NCI-H1092 (cell line): ENCODE measurements around the gene GLYATL2.

ENCODE experiments used
- DNase-seq: peaks from one replicate; lab custom pipeline; 2025; lab: John Stamatoyannopoulos, UW

The GLYATL2 gene

DNA sequence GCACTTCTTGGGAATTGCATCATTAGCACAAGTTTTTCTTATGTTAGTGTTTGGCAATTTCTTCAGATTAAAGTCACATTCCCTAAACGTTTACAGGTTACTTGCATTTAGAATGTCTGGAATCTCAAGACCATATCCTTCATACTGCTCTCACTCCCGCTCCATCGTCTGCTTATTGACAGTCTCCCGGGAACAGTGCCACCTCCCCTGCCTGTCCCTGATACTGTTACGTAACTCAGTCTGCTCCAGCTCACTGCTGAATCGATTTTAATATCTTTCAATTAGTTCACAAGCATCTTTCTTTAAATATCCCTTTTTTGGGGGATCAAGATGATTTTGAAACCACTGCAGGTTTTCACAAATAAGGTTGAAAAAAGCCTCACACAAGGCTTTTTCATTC, 48.2 kb downstream of the GLYATL2 start:
- DNase-seq = no peak

DNA sequence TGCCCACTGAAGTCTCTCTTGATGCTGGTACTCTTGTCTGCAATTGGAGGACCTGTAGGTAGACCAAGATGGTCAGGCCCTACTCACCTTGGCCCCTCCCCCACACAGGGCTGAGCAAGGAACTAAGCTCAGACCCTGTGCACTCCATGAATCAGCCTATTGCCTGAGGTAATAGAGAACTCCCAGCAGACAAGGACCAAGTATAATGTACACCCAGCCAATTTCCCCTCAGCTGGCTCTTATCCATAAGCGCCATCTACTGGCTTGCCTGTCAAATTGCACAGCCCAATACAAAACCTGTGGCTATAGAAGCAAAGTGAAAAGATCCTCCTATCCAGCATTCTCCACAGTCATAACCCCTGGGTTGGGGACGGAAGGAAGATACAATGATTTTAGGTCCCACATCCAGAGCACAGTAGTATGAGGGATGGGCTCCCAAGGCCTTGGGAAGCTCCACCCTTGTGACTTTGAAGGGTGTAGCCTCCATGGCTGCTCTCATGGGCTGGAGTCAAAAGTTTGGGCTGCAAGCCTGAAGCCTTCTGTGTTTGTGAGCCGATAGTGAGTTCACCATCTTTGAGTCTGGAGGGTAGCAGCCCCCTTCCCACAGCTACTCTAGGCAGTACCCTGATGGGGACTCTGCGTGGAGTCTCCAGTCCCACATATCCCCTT, 56.0 kb downstream of the GLYATL2 start:
- peak; percentile 60 for DNase-seq

DNA sequence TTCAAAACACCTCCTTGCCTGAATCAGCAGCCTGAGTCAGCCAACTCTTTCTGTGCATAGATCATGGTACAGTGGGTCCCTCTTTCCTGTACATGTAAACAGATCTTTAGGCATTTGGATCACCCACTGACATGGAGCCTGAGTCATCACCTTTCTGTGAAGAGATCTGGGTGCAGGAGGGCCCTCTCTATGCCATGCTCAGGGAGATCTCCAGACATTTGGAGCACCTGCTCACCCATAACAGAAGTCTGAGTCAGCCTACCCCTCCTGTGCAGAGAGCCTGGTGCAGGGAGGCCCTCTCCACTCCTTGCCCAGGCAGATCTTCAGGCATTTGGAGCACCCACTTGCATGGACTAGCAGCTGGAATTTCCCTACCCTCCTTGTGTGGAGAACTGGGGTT, 56.6 kb downstream of the GLYATL2 start:
- DNase-seq = no peak

DNA sequence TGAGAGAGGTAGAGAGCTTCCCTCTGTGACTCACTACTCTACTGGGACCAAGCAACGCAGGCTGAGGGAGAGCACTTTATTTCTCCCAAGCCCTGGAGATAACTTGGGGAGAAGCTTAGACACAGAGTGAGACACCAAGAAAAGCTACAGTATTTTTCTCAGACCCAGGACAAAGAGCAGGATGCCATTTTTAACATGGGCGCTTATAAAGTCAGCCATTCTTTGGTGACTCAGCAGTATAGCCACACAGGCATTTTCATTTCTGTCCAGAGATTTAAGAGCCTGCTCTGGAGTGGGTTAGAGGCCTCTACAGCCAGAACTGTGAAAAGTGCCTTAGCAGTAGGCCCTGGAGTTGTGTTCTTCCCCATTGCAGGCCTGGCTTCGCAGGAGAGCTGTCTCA, 57.8 kb downstream of the GLYATL2 start:
- no peak for DNase-seq

DNA sequence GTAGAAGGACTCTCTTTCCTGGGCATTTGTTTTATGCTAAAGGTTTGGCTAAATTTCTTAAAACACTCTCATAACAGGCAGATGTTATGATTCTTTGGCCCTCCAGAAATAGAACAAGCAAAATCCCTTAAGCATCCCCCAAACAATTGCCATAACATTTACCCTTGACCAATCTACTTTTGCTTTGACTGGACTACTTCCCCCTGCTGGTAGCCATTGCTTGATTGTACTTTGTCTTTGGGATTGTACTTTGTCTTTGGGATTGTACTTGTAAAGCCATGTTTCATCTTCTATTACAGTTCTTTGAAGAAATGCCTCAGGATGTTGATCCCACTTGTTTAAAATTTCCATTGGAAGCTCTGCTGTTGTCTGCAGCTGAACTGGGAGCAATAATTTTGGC, 59.5 kb downstream of the GLYATL2 start:
- DNase-seq = no peak
